Tibial nerve (tissue), 4 donors: ENCODE results near the gene THSD1.

ENCODE experiments used
- CTCF ChIP-seq, 5 experiments: fragments of 200-600 bp in 3 of 5; fragments of 450-650 bp in 2 of 5; sonication (generic) in 3 of 5; IDR thresholded peaks; one replicate each; pipeline ENCODE4 v1.5.1; 2016 to 2019; ENCODE audit warnings: antibody characterized with exemption in 5 of 5, mild to moderate bottlenecking in 3 of 5, moderate library complexity in 2 of 5
- EP300 ChIP-seq, 2 donors: sonication (generic); formaldehyde crosslinking; IDR thresholded peaks; one replicate each; pipeline ENCODE4 v1.6.1; 2017; ENCODE audit warnings: antibody characterized with exemption in 2 of 2, mild to moderate bottlenecking in 1 of 2
- POLR2A ChIP-seq, 2 donors: fragments of 450-650 bp; IDR thresholded peaks; one replicate each; pipeline ENCODE4 v1.6.1; 2017; ENCODE audit warnings: antibody characterized with exemption in 2 of 2, mild to moderate bottlenecking in 2 of 2, moderate library complexity in 2 of 2

DNA sequence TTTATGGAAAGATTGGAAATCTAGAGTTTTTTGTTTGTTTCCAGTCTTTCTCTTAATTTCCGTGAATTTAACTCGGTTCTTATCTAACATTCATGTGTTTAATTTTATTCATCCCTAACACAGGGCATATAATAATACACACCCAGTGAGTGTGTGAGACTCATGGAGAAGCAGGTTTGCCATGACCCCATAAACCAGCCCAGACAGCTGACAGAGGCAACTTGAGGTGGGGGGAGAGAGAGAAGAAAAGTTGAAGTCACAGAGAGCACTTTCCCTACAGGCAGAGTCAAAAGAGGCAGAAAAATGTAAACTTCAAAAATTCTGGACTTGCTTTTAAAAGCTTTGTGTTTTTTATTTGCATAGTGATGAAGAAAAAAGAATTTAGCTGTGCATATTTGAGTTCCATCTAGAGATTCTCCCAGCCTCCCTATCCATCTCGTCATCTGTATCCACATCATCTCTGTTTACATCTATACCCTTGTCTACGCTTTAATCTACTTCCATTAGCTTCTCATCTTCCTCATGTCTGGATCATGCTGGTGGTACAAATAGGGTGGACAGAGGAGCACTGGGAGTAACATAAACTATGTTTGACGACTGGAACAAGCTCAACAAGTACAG is 60.2 kb downstream of the THSD1 start:
- TF ChIP-seq CTCF (IDR thresholded peaks at IDR 0.05) (no peak), POLR2A (IDR thresholded peaks at IDR 0.05) (no peak), EP300 (IDR thresholded peaks at IDR 0.05) (no peak)
